GM23338 (cell line): ENCODE data around the gene SERPING1. TPM values are rescaled to one million over a fixed set of nuclear protein-coding genes. Genes with fewer than 3 reads are reported as not detected.
A peak's percentile ranks its signal among the peaks of the same experiment; 100 is the strongest.

Experiments used
- ATAC-seq: fragments of 200-7000 bp; cut with Tn5 transposase; 3 replicates; pipeline ENCODE4 v1.9.1; 2020
- DNase-seq: peaks from one replicate; pipeline ENCODE4 v3.0.0-alpha.2; 2015; ENCODE audit warnings: low spot score
- H2AFZ ChIP-seq: fragments of 200-600 bp; sonication (generic); 2 replicates; pipeline ENCODE4 v1.8.0; 2016; ENCODE audit warnings: antibody characterized with exemption, mild to moderate bottlenecking, moderate library complexity
- H3F3A ChIP-seq: fragments of 200-600 bp; sonication (generic); replicated peaks from 2 replicates; pipeline ENCODE4 v1.8.0; 2017; ENCODE audit warnings: antibody characterized with exemption, mixed run types, low read depth
- H3K27ac ChIP-seq: fragments of 200-600 bp; sonication (generic); 2 replicates; pipeline ENCODE4 v1.6.1; 2016; ENCODE audit warnings: low read depth
- H3K27me3 ChIP-seq: fragments of 200-600 bp; sonication (generic); 2 replicates; pipeline ENCODE4 v1.8.0; 2016; ENCODE audit warnings: mild to moderate bottlenecking, mixed run types, moderate library complexity; ENCODE audit not compliant: insufficient read depth
- H3K36me3 ChIP-seq: fragments of 200-600 bp; sonication (generic); 2 replicates; pipeline ENCODE4 v1.8.0; 2016; ENCODE audit warnings: mild to moderate bottlenecking; ENCODE audit not compliant: insufficient read depth
- H3K4me1 ChIP-seq: fragments of 200-600 bp; sonication (generic); 2 replicates; pipeline ENCODE4 v1.8.0; 2016; ENCODE audit warnings: mild to moderate bottlenecking, moderate library complexity; ENCODE audit not compliant: insufficient read depth
- H3K4me2 ChIP-seq: fragments of 200-600 bp; sonication (generic); 2 replicates; pipeline ENCODE4 v1.7.1; 2017; ENCODE audit warnings: mixed run types
- H3K4me3 ChIP-seq: fragments of 200-600 bp; sonication (generic); 2 replicates; pipeline ENCODE4 v1.6.1; 2016; ENCODE audit warnings: mixed run types
- H3K79me2 ChIP-seq: fragments of 200-600 bp; sonication (generic); replicated peaks from 2 replicates; pipeline ENCODE4 v1.8.0; 2017; ENCODE audit warnings: mild to moderate bottlenecking; ENCODE audit not compliant: insufficient read depth
- H3K9me2 ChIP-seq: fragments of 200-600 bp; sonication (generic); 2 replicates; pipeline ENCODE4 v1.8.0; 2017; ENCODE audit not compliant: insufficient read depth
- H4K20me1 ChIP-seq: fragments of 200-600 bp; sonication (generic); replicated peaks from 2 replicates; pipeline ENCODE4 v1.8.0; 2017; ENCODE audit warnings: mild to moderate bottlenecking; ENCODE audit not compliant: insufficient read depth
- H3K27ac Mint-ChIP-seq: 2 replicates; pipeline ENCODE4 v1.8.0; 2020; ENCODE audit warnings: inconsistent platforms, mild to moderate bottlenecking, moderate library complexity, mixed read lengths
- H3K27me3 Mint-ChIP-seq: 3 replicates; pipeline ENCODE4 v1.8.0; 2022; ENCODE audit warnings: low read depth, mild to moderate bottlenecking, moderate library complexity, mixed read lengths, inconsistent platforms; ENCODE audit not compliant: insufficient read depth, poor library complexity
- H3K36me3 Mint-ChIP-seq: 3 replicates; pipeline ENCODE4 v1.8.0; 2021; ENCODE audit warnings: low read depth, mild to moderate bottlenecking, inconsistent platforms, moderate library complexity, mixed read lengths
- H3K4me1 Mint-ChIP-seq: 3 replicates; pipeline ENCODE4 v1.8.0; 2020; ENCODE audit warnings: mild to moderate bottlenecking, inconsistent platforms, mixed read lengths
- H3K4me3 Mint-ChIP-seq: 3 replicates; pipeline ENCODE4 v1.8.0; 2021; ENCODE audit warnings: moderate library complexity, mild to moderate bottlenecking, inconsistent platforms, mixed read lengths
- H3K9me3 Mint-ChIP-seq: 3 replicates; pipeline ENCODE4 v1.8.0; 2020; ENCODE audit warnings: moderate library complexity, mild to moderate bottlenecking, inconsistent platforms, mixed read lengths
- EZH2phosphoT487 ChIP-seq: fragments of 200-600 bp; sonication (generic); IDR thresholded peaks from one replicate; pipeline ENCODE4 v1.8.1; 2018; ENCODE audit warnings: antibody characterized with exemption; ENCODE audit not compliant: unreplicated experiment
- NANOG ChIP-seq: IDR thresholded peaks from 2 replicates; pipeline ENCODE4 v1.6.1; 2016; ENCODE audit warnings: antibody characterized with exemption, borderline replicate concordance
- POLR2AphosphoS5 ChIP-seq: IDR thresholded peaks from 2 replicates; pipeline ENCODE4 v1.6.1; 2016; ENCODE audit warnings: antibody characterized with exemption, low read depth
- STAT1 ChIP-seq: IDR thresholded peaks from one replicate; pipeline ENCODE4 v1.6.1; 2016; ENCODE audit warnings: antibody characterized with exemption; ENCODE audit not compliant: unreplicated experiment
- ZNF462 ChIP-seq: fragments of 250-450 bp; sonication (Bioruptor Pico); IDR thresholded peaks from 2 replicates; pipeline ENCODE4 v1.5.0; 2020; ENCODE audit warnings: mild to moderate bottlenecking, moderate library complexity
- polyA plus RNA-seq: library from polyadenylated mRNA; unstranded; fragments of >200 nt; fragmentation: Nextera tagmentation; extraction: Ambion mirVana; gene quantifications from 2 replicates; pipeline ENCODE4 v1.2.1, GENCODE V29; 2016
- total RNA-seq: library from RNA; depleted of rRNA; stranded (reverse); fragments of >200 nt; shearing (Covaris generic); gene quantifications from 2 replicates; pipeline ENCODE4 v1.2.3, GENCODE V29; 2014
- TF ChIP-seq, protein P1 (sequence below): IDR thresholded peaks from one replicate; pipeline ENCODE4 v1.6.1; 2018; ENCODE audit warnings: antibody characterized with exemption; ENCODE audit not compliant: unreplicated experiment
- TF ChIP-seq, protein P2 (sequence below): IDR thresholded peaks from 2 replicates; pipeline ENCODE4 v1.6.1; 2016; ENCODE audit warnings: antibody characterized with exemption

Gene SERPING1
- total and polyA plus RNA-seq, 2 experiments from 2014 or later: 42.3 to 54.7 TPM

- TF ChIP-seq EZH2phosphoT487 (no peak), POLR2AphosphoS5 (peak; percentile 98), STAT1 (peak; percentile 73), NANOG (peak; percentile 58; the same call in 1 of the 2 replicates), ZNF462 (CRISPR knock-in tag) (no peak)
- TF ChIP-seq, protein P1, sequence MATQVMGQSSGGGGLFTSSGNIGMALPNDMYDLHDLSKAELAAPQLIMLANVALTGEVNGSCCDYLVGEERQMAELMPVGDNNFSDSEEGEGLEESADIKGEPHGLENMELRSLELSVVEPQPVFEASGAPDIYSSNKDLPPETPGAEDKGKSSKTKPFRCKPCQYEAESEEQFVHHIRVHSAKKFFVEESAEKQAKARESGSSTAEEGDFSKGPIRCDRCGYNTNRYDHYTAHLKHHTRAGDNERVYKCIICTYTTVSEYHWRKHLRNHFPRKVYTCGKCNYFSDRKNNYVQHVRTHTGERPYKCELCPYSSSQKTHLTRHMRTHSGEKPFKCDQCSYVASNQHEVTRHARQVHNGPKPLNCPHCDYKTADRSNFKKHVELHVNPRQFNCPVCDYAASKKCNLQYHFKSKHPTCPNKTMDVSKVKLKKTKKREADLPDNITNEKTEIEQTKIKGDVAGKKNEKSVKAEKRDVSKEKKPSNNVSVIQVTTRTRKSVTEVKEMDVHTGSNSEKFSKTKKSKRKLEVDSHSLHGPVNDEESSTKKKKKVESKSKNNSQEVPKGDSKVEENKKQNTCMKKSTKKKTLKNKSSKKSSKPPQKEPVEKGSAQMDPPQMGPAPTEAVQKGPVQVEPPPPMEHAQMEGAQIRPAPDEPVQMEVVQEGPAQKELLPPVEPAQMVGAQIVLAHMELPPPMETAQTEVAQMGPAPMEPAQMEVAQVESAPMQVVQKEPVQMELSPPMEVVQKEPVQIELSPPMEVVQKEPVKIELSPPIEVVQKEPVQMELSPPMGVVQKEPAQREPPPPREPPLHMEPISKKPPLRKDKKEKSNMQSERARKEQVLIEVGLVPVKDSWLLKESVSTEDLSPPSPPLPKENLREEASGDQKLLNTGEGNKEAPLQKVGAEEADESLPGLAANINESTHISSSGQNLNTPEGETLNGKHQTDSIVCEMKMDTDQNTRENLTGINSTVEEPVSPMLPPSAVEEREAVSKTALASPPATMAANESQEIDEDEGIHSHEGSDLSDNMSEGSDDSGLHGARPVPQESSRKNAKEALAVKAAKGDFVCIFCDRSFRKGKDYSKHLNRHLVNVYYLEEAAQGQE: peak; percentile 34
- TF ChIP-seq, protein P2, sequence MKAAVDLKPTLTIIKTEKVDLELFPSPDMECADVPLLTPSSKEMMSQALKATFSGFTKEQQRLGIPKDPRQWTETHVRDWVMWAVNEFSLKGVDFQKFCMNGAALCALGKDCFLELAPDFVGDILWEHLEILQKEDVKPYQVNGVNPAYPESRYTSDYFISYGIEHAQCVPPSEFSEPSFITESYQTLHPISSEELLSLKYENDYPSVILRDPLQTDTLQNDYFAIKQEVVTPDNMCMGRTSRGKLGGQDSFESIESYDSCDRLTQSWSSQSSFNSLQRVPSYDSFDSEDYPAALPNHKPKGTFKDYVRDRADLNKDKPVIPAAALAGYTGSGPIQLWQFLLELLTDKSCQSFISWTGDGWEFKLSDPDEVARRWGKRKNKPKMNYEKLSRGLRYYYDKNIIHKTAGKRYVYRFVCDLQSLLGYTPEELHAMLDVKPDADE: peak; percentile 18
- peaks cover 61% of the 10 kb centered on the region for H3K27me3 Mint-ChIP-seq
- Histone ChIP-seq H3K27me3 (peaks cover 18% of the 10 kb centered on the region), H3K36me3 (peaks cover 9% of the 10 kb centered on the region; the same call in 1 of the 2 replicates), H4K20me1 (peaks cover 33% of the 10 kb centered on the region), H3K9me2 (peaks cover 10% of the 10 kb centered on the region), H3K4me1 (peaks cover 76% of the 10 kb centered on the region), H3F3A (peaks cover 69% of the 10 kb centered on the region), H3K4me2 (peak overlapping the region; percentile 98), H3K79me2 (peaks cover 14% of the 10 kb centered on the region), H3K27ac (peak overlapping the region; percentile 93), H2AFZ (no peak overlapping the region), H3K4me3 (peak overlapping the region; percentile 73)
- H3K27ac Mint-ChIP-seq: peak overlapping the region; percentile 65
- H3K4me1 Mint-ChIP-seq: peaks cover 92% of the 10 kb centered on the region
- H3K36me3 Mint-ChIP-seq: peaks cover 21% of the 10 kb centered on the region
- H3K9me3 Mint-ChIP-seq: peaks cover 13% of the 10 kb centered on the region
- ATAC-seq (peak; percentile 2), DNase-seq (peak; percentile 61)
- H3K4me3 Mint-ChIP-seq: peak overlapping the region; percentile 73
These were observed 49.4 kb downstream of the SERPING1 start for GRCh38 chr11:57646799-57647303.
